Mesothelial cell of epicardium (in vitro differentiated cells): ENCODE data around the gene UNC13C. TPM values are rescaled to one million over a fixed set of nuclear protein-coding genes. Genes with fewer than 3 reads are reported as not detected.
A peak's percentile ranks its signal among the peaks of the same experiment; 100 is the strongest.

Experiments used
- DNase-seq, 2 experiments: peaks; one replicate each; pipeline ENCODE4 v3.0.0; 2021; ENCODE audit warnings: low spot score in 2 of 2; ENCODE audit not compliant: unreplicated experiment in 2 of 2
- H3K27ac Mint-ChIP-seq: 2 replicates; pipeline ENCODE4 v1.8.0; 2021; ENCODE audit warnings: mixed read lengths
- H3K27me3 Mint-ChIP-seq: 2 replicates; pipeline ENCODE4 v1.8.0; 2021; ENCODE audit warnings: low read depth, mixed read lengths
- H3K36me3 Mint-ChIP-seq: 2 replicates; pipeline ENCODE4 v1.8.0; 2021; ENCODE audit warnings: mixed read lengths
- H3K4me1 Mint-ChIP-seq: 2 replicates; pipeline ENCODE4 v1.8.0; 2021; ENCODE audit warnings: mixed read lengths
- H3K4me3 Mint-ChIP-seq: 2 replicates; pipeline ENCODE4 v1.8.0; 2021; ENCODE audit warnings: mild to moderate bottlenecking, moderate library complexity, mixed read lengths
- H3K9me3 Mint-ChIP-seq: 2 replicates; pipeline ENCODE4 v1.8.0; 2021; ENCODE audit warnings: mixed read lengths
- CTCF ChIP-seq: fragments of 200-600 bp; sonication (generic); IDR thresholded peaks from one replicate; pipeline ENCODE4 v1.5.0; 2021; ENCODE audit warnings: antibody characterized with exemption; ENCODE audit not compliant: unreplicated experiment
- total RNA-seq: library from RNA; stranded (reverse); gene quantifications from 3 replicates; pipeline ENCODE4 v1.2.1, GENCODE V29; 2021

Gene UNC13C
- total RNA-seq, 1 donor from 2014 or later = 2.7 TPM

GRCh38 chr15:53963801-53964200 lies 14.4 kb upstream of the UNC13C start:
- H3K4me1 Mint-ChIP-seq = peaks cover 16% of the 10 kb centered on the region
- H3K9me3 Mint-ChIP-seq = peaks cover 7% of the 10 kb centered on the region
- no peak overlapping the region for H3K4me3 Mint-ChIP-seq
- DNase-seq = no peak
- H3K27me3 Mint-ChIP-seq = no peaks in the 10 kb centered on the region
- no peak overlapping the region for H3K27ac Mint-ChIP-seq
- H3K36me3 Mint-ChIP-seq = no peaks in the 10 kb centered on the region
- no peak for TF ChIP-seq CTCF

- no peak for DNase-seq
- Mint-ChIP-seq H3K4me3 (no peak overlapping the region), H3K36me3 (no peaks in the 10 kb centered on the region), H3K27me3 (peaks cover 9% of the 10 kb centered on the region), H3K9me3 (peaks cover 6% of the 10 kb centered on the region), H3K27ac (no peak overlapping the region), H3K4me1 (peaks cover 11% of the 10 kb centered on the region)
- TF ChIP-seq CTCF = no peak
These were observed 4.1 kb upstream of the UNC13C start for GRCh38 chr15:53974121-53974520.

GRCh38 chr15:53974813-53975212 lies 3.4 kb upstream of the UNC13C start:
- TF ChIP-seq CTCF = no peak

GRCh38 chr15:53976844-53977392 lies 1.3 kb upstream of the UNC13C start:
- no peak overlapping the region for H3K27ac Mint-ChIP-seq
- TF ChIP-seq CTCF = no peak
- peak overlapping the region; percentile 11 for H3K4me3 Mint-ChIP-seq
- peaks cover 20% of the 10 kb centered on the region for H3K27me3 Mint-ChIP-seq
- no peaks in the 10 kb centered on the region for H3K36me3 Mint-ChIP-seq
- peaks cover 15% of the 10 kb centered on the region for H3K4me1 Mint-ChIP-seq
- DNase-seq = peak in 1 of 2 experiments; percentile 40
- H3K9me3 Mint-ChIP-seq = no peaks in the 10 kb centered on the region

More at GRCh38 chr15:53974813-53975212, 3.4 kb upstream of the UNC13C start:
- H3K36me3 Mint-ChIP-seq = no peaks in the 10 kb centered on the region
- H3K4me1 Mint-ChIP-seq = peaks cover 13% of the 10 kb centered on the region
- DNase-seq = no peak
- H3K4me3 Mint-ChIP-seq = no peak overlapping the region
- no peak overlapping the region for H3K27ac Mint-ChIP-seq
- H3K9me3 Mint-ChIP-seq = peaks cover 6% of the 10 kb centered on the region
- H3K27me3 Mint-ChIP-seq = peaks cover 12% of the 10 kb centered on the region

- Mint-ChIP-seq H3K4me3 (peak overlapping the region; percentile 85), H3K27ac (no peak overlapping the region), H3K27me3 (peaks cover 20% of the 10 kb centered on the region), H3K9me3 (no peaks in the 10 kb centered on the region), H3K4me1 (peaks cover 23% of the 10 kb centered on the region), H3K36me3 (no peaks in the 10 kb centered on the region)
- no peak for DNase-seq
- no peak for TF ChIP-seq CTCF
These were observed 979 bp downstream of the UNC13C start for GRCh38 chr15:53979051-53979788.
